ENCODE measurements around the gene CERT1.
"Not testable (repeated sequence)": the region's sequence is repeated elsewhere in the genome, so short reads cannot be mapped to it uniquely, and the experiment has no call there.

The CERT1 gene

DNA sequence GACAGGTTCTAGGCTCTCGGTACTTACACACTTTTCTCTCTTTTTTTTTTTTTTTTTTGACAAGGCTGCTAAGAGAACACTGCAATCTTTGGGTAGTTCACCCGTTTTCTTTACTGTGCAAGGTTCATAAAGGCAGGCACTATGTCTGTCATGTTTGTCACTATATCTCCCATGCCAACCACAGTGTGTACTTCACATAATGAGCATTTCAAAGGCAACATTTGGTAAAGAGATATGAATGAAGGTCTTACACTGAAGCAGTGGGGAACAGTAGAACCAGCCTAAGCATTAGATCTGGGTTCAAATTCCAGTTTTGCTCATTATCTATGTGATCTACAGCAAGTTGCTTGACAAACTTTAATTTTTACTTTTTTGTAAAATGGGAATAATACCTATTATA lies 175.9 kb downstream of the CERT1 start:
- DNase-seq (ENCODE audit: low read depth), result no peak
- TF ChIP-seq, protein P1, sequence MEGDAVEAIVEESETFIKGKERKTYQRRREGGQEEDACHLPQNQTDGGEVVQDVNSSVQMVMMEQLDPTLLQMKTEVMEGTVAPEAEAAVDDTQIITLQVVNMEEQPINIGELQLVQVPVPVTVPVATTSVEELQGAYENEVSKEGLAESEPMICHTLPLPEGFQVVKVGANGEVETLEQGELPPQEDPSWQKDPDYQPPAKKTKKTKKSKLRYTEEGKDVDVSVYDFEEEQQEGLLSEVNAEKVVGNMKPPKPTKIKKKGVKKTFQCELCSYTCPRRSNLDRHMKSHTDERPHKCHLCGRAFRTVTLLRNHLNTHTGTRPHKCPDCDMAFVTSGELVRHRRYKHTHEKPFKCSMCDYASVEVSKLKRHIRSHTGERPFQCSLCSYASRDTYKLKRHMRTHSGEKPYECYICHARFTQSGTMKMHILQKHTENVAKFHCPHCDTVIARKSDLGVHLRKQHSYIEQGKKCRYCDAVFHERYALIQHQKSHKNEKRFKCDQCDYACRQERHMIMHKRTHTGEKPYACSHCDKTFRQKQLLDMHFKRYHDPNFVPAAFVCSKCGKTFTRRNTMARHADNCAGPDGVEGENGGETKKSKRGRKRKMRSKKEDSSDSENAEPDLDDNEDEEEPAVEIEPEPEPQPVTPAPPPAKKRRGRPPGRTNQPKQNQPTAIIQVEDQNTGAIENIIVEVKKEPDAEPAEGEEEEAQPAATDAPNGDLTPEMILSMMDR (conservative IDR thresholded peaks at IDR 0.05; ENCODE audit: control insufficient read depth, insufficient read depth, low read depth, low read length), result no peak
- H3K4me3 ChIP-seq (ENCODE audit: control insufficient read depth, low read depth, low read length), result no peak overlapping the region

DNA sequence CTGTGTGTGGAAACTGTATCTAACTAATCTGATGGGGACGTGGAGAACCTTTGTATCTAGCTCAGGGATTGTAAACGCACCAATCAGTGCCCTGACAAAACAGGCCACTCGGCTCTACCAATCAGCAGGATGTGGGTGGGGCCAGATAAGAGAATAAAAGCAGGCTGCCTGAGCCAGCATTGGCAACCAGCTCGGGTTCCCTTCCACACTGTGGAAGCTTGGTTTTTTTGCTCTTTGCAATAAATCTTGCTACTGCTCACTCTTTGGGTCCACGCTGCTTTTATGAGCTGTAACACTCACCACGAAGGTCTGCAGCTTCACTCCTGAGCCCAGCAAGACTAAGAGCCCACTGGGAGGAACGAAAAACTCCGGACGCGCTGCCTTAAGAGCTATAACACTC lies 177.0 kb downstream of the CERT1 start:
- not testable (repeated sequence) for H3K4me3 ChIP-seq (ENCODE audit: control insufficient read depth, low read depth, low read length); DNase-seq (ENCODE audit: low read depth)

DNA sequence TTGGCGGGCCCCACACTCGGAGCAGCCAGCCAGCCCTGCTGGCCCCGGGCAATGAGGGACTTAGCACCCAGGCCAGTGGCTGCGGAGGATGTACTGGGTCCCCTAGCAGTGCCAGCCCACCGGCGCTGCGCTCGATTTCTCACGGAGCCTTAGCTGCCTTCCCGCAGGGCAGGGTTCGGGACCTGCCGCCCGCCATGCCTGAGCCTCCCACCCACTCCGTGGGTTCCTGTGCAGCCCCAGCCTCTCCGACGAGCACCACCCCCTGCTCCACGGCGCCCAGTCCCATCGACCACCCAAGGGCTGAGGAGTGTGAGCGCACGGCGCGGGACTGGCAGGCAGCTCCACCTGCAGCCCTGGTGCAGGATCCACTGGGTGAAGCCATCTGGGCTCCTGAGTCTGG lies 177.7 kb downstream of the CERT1 start:
- DNase-seq (ENCODE audit: low read depth), result not testable (repeated sequence)

DNA sequence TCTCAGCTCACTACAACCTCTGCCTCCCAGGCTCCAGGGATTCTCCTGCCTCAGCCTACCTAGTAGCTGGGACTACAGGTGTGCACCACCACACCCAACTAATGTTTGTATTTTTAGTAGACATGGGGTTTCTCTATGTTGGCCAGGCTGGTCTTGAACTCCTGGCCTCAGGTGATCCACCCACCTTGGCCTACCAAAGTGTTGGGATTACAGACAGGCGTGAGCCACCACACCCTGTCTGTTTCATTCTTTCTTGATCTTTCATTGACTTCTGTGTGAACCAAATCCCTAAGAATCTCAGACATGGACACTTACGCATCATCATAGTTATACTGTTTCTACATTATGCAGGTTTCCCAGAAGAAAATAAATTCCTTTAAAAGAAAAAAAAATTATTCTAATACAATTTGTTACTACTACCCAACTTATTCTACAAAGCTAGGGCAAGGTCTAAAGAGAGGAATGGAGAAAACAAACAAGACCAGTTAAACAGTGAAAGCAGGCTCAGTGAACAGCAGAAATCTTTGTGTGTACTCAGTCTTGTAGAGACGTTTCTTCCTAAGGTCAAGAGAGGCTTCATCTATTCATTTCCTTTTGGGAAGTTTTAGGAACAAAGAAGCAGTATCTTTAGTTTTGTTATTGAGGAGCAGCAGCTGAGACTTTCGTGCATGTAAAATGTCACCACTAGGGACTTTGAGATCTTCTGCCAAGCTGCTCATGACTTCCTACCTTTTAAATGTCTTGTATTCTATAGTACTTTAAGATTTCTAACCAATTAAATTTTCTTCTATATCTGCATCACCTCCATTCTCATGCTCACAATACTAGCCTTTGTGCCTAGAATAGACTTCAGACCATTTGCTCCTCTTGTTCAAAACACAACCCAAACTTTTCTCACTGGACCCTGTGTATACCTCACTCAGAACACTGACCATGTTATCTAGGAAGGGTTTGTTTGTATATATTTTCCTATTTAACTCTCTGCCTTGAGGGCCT lies 180.0 kb downstream of the CERT1 start:
- no peak overlapping the region for H3K4me3 ChIP-seq (ENCODE audit: control insufficient read depth, low read depth, low read length)
- TF ChIP-seq, protein P1 (conservative IDR thresholded peaks at IDR 0.05; ENCODE audit: control insufficient read depth, insufficient read depth, low read depth, low read length), result no peak
- DNase-seq (ENCODE audit: low read depth), result no peak

More for the DNA sequence above, 177.7 kb downstream of the CERT1 start:
- not testable (repeated sequence) for H3K4me3 ChIP-seq (ENCODE audit: control insufficient read depth, low read depth, low read length)

DNA sequence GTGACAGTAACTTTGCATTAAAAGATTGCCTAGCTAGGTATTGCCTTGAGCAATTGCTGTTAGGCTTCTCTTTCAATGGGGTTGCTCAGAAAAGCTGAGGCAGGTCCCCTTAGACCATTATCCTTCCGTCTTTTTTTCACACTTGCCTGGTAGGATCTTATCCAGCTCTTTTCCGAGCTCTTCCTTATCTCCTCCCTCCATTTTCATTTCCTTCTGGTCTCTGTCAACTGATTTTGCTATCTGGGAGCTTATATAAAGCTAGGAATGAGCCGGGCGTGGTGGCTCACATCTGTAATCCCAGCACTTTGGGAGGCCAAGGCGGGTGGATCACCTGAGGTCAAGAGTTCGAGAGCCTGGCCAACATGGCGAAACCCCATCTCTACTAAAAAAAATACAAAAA lies 181.0 kb downstream of the CERT1 start:
- TF ChIP-seq, protein P1 (conservative IDR thresholded peaks at IDR 0.05; ENCODE audit: control insufficient read depth, insufficient read depth, low read depth, low read length), result no peak
- no peak overlapping the region for H3K4me3 ChIP-seq (ENCODE audit: control insufficient read depth, low read depth, low read length)
- no peak for DNase-seq (ENCODE audit: low read depth)

Data from fibroblast of mammary gland (primary cell).